HG02678 (cell line): ENCODE measurements around the gene MYMK.

ENCODE experiments used
- ATAC-seq: cut with Tn5 transposase; IDR thresholded peaks from one replicate; pipeline ENCODE4 v1.9.1; 2021; ENCODE audit warnings: mild to moderate bottlenecking, moderate library complexity; ENCODE audit not compliant: unreplicated experiment

The MYMK gene

DNA sequence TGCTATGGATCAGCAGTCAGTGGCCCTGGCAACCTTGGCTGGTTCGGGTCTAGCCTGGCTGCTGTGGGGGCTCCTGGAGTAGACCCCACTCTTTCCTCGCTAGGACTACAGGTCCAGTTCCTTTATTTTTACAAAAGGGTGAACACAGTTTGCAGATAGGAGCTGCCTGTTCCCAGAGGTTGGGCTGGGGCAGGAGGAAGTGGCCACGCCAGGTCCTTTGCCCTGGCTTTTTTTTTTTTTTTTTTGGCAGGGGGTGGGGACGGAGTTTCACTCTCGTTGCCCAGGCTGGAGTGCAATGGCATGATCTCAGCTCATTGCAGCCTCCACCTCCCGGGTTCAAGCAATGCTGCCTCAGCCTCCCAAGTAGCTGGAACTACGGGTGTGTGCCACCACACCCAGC, 53.8 kb downstream of the MYMK start:
- ATAC-seq, result no peak

DNA sequence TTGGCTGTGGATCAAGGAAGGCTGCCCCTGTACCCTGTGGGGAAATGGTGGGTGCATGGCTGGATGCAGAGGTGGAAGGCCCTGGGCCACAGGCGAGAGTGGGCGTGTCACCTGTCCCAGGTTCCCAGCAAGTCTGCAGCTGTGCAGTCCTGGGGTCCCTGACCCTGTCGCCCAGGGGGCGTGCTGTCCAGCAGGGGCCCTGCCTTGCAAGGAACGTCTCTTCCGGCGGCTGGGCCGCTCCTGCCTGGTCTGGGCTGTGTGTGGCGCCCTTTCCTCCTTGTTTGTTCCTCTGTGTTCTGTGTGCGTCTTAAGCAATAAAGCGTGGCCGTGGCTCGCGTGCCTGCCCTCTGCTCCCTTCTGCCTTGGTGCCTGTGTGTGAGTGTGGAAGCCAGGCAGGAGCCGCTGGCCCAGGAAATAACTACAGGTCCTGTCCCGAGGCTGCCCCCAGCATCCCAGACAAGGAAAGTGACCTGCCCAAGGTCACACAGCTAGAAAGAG, 54.3 kb downstream of the MYMK start:
- ATAC-seq, result no peak

DNA sequence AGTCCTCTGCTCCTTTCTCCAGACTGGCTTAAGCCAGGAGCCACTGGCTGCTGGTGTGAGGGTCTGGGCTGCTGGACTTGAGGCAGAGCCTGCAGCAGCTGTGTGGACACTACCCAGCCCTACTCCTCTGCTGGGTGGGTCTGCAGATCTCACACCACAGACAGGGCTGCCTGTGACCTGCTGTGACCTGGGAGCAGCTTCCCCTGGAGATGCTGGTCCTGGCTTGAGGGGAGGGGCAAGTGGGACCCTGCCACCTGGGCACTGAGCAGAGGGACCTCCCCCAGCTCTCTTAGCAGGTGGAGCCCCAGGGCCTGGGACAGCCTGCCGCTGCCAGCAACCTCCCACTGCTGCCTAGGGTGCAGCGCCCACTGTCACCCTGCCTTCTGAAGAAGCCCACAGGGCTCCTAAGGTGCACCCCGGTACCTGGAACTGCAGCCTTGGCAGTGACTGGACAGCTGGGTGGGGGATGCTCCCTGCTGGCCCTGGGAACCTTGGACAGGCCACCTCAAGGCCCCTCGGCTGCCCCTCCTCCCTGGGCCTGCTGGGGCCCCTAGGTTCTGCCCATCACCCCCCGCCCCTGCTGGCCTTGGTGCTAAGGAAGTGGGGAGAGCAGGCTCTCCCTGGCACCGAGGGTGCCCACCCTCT, 55.9 kb downstream of the MYMK start:
- ATAC-seq, result no peak

DNA sequence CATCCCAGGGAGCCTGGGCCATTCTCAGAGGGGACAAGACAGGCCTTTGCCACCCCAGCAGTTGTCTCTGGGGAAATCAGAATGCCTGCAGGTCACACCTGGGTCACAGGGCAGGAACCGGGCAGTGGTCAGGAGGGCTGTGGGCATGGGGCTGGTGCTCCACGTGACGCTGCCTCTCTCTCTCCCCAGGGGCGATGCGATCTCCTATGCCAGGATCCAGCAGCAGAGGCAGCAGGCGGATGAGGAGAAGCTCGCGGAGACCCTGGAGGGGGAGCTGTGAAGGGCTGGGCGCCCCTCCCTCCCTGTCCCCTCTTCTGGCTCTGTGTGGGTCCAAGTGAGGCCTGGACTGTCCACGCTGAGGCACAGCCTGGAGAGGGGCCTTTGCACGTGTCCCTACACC, 56.4 kb downstream of the MYMK start:
- no peak for ATAC-seq

DNA sequence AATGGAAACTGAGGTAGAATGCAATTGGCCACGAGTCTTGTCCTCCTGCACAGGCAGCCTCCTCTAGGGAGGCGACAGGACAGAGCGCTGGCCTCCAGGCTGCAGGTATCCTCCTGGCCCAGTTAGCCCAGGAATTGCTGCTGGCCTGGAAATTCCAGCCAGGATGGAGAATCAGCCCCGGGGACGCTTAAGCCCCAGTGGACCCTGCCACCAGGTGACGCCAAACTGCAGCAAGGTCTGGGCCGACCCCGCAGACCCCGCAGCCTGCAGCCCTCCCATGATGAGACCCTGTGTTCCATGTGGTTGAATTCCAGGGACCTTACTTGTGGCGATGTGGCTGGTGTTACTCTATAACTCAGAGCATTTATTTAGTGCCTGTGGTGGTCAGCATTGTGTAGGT, 57.7 kb downstream of the MYMK start:
- ATAC-seq, result no peak

DNA sequence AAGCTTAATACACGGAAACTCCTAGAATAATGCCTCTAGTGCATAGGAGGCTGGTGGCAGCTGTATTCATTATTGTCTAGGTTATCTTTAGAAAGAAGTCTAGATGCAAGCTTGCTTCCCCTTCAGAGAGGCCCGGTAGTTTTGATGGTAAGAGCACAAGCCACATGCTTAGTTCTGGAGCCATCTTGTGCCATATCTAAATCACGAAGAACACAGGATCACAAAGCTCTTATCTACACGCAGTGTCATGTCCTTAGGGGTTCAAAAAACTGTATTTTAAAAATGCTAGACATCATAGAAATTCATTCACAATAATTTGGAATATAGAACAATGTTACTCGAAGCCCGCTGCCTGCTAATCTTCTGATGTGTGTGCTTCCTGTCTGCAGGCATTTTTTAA, 58.8 kb downstream of the MYMK start:
- ATAC-seq, result no peak

DNA sequence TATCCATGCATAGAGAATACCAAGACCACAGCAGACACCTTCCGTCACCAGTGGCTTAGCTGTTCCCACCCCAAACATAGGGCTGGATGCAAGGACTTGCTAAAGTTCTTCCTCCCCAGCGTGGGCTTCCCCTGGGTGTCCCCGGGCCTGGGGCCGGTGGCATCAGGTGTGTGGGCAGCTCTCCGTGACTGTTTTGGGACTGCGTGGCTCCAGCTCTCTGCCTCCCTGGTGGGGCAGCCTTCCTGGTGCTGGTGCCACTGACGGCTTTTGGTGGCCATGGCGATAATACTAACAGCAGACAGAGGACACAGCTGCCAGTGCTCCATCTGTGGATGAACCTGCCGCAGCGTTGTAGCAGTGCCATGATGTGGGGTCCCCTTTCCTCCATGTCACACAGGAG, 60.1 kb downstream of the MYMK start:
- ATAC-seq, result no peak
